Suprapubic skin (tissue), 4 donors: Measurements from ENCODE around the gene TMEM184B. TPM values are rescaled to one million over a fixed set of nuclear protein-coding genes. Genes with fewer than 3 reads are reported as not detected.

ENCODE experiments used
- DNase-seq, 2 donors: peaks; one replicate each; pipeline ENCODE4 v3.0.0-alpha.2; 2019; ENCODE audit warnings: low spot score in 2 of 2
- H3K27ac ChIP-seq: fragments of 200-600 bp; sonication (generic); one replicate; pipeline ENCODE4 v1.5.1; 2019
- H3K27me3 ChIP-seq: fragments of 200-600 bp; sonication (generic); one replicate; pipeline ENCODE4 v1.5.1; 2019
- H3K36me3 ChIP-seq: fragments of 200-600 bp; sonication (generic); one replicate; pipeline ENCODE4 v1.5.1; 2019
- H3K4me1 ChIP-seq: fragments of 200-600 bp; sonication (generic); one replicate; pipeline ENCODE4 v1.5.1; 2019
- H3K4me3 ChIP-seq: fragments of 200-600 bp; sonication (generic); one replicate; pipeline ENCODE4 v1.5.1; 2019; ENCODE audit warnings: mild to moderate bottlenecking
- H3K9me3 ChIP-seq: fragments of 200-600 bp; sonication (generic); one replicate; pipeline ENCODE4 v1.5.1; 2019
- CTCF ChIP-seq, 2 donors: fragments of 200-600 bp in 1 of 2; fragments of 450-650 bp in 1 of 2; sonication (generic) in 1 of 2; IDR thresholded peaks; one replicate each; pipeline ENCODE4 v1.5.1; 2016 to 2019; ENCODE audit warnings: antibody characterized with exemption in 2 of 2, mild to moderate bottlenecking in 1 of 2, moderate library complexity in 1 of 2
- EP300 ChIP-seq: sonication (generic); formaldehyde crosslinking; IDR thresholded peaks from one replicate; pipeline ENCODE4 v1.6.1; 2017; ENCODE audit warnings: antibody characterized with exemption
- POLR2A ChIP-seq, 2 donors: fragments of 450-650 bp; IDR thresholded peaks; one replicate each; pipeline ENCODE4 v1.6.1; 2017; ENCODE audit warnings: antibody characterized with exemption in 2 of 2, mild to moderate bottlenecking in 2 of 2, moderate library complexity in 2 of 2
- POLR2AphosphoS5 ChIP-seq, 3 donors: sonication (generic); formaldehyde crosslinking; IDR thresholded peaks; one replicate each; pipeline ENCODE4 v1.6.1; 2017; ENCODE audit warnings: antibody characterized with exemption in 3 of 3
- WGBS: methylation state at CpG from one replicate; pipeline ENCODE4 v1.1.5; 2018; 5-methylcytosine and 5-hydroxymethylcytosine counted together
- total RNA-seq, 4 donors: library from RNA; depleted of rRNA; stranded (reverse); fragments of >200 nt; gene quantifications; one replicate each; pipeline ENCODE4 v1.1.0, GENCODE V29; 2016

TMEM184B gene
- total RNA-seq, 4 donors from 2014 or later, result 41.5 to 54.9 (median 46.0) TPM

GRCh38 chr22:38249803-38250642, 22.8 kb downstream of the TMEM184B start:
- Histone ChIP-seq H3K27me3 (no peaks in the 10 kb centered on the region), H3K4me3 (no peak overlapping the region), H3K9me3 (no peaks in the 10 kb centered on the region), H3K27ac (no peak overlapping the region), H3K4me1 (peaks cover 35% of the 10 kb centered on the region), H3K36me3 (peaks cover 24% of the 10 kb centered on the region)
- TF ChIP-seq EP300 (no peak), POLR2AphosphoS5 (IDR thresholded peaks at IDR 0.05) (no peak), POLR2A (IDR thresholded peaks at IDR 0.05) (no peak), CTCF (IDR thresholded peaks at IDR 0.05) (no peak)
- DNase-seq, result no peak
- 87% methylated on average over 25 of the region's 25 CpGs for WGBS

- WGBS, result 97% methylated on average over 3 of the region's 3 CpGs
Measured at GRCh38 chr22:38249301-38249700, 23.5 kb downstream of the TMEM184B start.

GRCh38 chr22:38248280-38248679, 24.5 kb downstream of the TMEM184B start:
- DNase-seq, result no peak
- Histone ChIP-seq H3K27me3 (no peaks in the 10 kb centered on the region), H3K4me1 (peaks cover 41% of the 10 kb centered on the region), H3K36me3 (peaks cover 41% of the 10 kb centered on the region), H3K4me3 (no peak overlapping the region), H3K9me3 (no peaks in the 10 kb centered on the region), H3K27ac (no peak overlapping the region)
- no peak for TF ChIP-seq POLR2AphosphoS5 (IDR thresholded peaks at IDR 0.05)
- no peak for TF ChIP-seq EP300
- no peak for TF ChIP-seq POLR2A (IDR thresholded peaks at IDR 0.05)
- no peak for TF ChIP-seq CTCF (IDR thresholded peaks at IDR 0.05)
- WGBS, result 95% methylated on average over 6 of the region's 6 CpGs

More at GRCh38 chr22:38249301-38249700, 23.5 kb downstream of the TMEM184B start:
- peaks cover 35% of the 10 kb centered on the region for H3K4me1 ChIP-seq
- TF ChIP-seq POLR2AphosphoS5 (IDR thresholded peaks at IDR 0.05) (no peak), POLR2A (IDR thresholded peaks at IDR 0.05) (no peak), EP300 (no peak), CTCF (IDR thresholded peaks at IDR 0.05) (no peak)
- H3K27me3 ChIP-seq, result no peaks in the 10 kb centered on the region
- no peaks in the 10 kb centered on the region for H3K9me3 ChIP-seq
- peaks cover 31% of the 10 kb centered on the region for H3K36me3 ChIP-seq
- no peak overlapping the region for H3K27ac ChIP-seq
- DNase-seq, result no peak
- no peak overlapping the region for H3K4me3 ChIP-seq

- Histone ChIP-seq H3K9me3 (no peaks in the 10 kb centered on the region), H3K27me3 (no peaks in the 10 kb centered on the region), H3K27ac (peak overlapping the region; percentile 67), H3K36me3 (peaks cover 41% of the 10 kb centered on the region), H3K4me1 (peaks cover 44% of the 10 kb centered on the region), H3K4me3 (no peak overlapping the region)
- DNase-seq, result no peak
- no peak for TF ChIP-seq POLR2A (IDR thresholded peaks at IDR 0.05)
- no peak for TF ChIP-seq POLR2AphosphoS5 (IDR thresholded peaks at IDR 0.05)
- TF ChIP-seq EP300, result no peak
- TF ChIP-seq CTCF (IDR thresholded peaks at IDR 0.05), result no peak
- 60% methylated on average over 12 of the region's 12 CpGs for WGBS
Measured at GRCh38 chr22:38247713-38248112, 25.1 kb downstream of the TMEM184B start.

- Histone ChIP-seq H3K36me3 (peaks cover 41% of the 10 kb centered on the region), H3K27ac (peak overlapping the region; percentile 67), H3K9me3 (no peaks in the 10 kb centered on the region), H3K4me1 (peaks cover 44% of the 10 kb centered on the region), H3K4me3 (no peak overlapping the region), H3K27me3 (no peaks in the 10 kb centered on the region)
- DNase-seq, result no peak
- WGBS, result 43% methylated on average over 5 of the region's 5 CpGs
- TF ChIP-seq CTCF (IDR thresholded peaks at IDR 0.05), result no peak
- no peak for TF ChIP-seq POLR2A (IDR thresholded peaks at IDR 0.05)
- no peak for TF ChIP-seq POLR2AphosphoS5 (IDR thresholded peaks at IDR 0.05)
- no peak for TF ChIP-seq EP300
Measured at GRCh38 chr22:38246692-38247091, 26.1 kb downstream of the TMEM184B start.
